ENCODE data around the gene PHKB.

DNA sequence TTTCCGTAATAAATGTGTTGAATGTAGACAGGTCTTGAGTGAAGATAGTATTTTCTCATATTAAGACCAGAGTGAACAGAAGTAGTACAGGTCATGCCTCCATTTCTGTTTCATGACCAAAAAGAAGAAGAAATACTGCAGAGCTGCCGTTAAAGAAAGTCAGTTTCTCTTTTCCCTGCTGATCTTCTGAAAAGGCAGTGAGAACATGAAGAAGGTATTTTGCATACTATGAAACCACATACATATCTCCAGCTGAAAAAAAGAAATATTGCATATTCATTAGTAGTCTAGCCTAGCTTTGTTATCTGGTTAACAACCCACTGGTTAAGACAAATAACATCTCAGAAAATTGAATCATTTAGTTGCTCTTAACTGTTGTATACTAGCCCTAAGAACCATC lies 138.4 kb downstream of the PHKB start:
- TF ChIP-seq EZH2 (IDR thresholded peaks at IDR 0.05; ENCODE audit: borderline replicate concordance, insufficient read depth, low read depth, low read length, poor library complexity, severe bottlenecking) (no peak), CTCF (IDR thresholded peaks at IDR 0.05) (no peak)

Data from B cell (primary cell).